GM12874 (cell line): Measurements from ENCODE around the gene MXRA8.

Experiments used
- CTCF ChIP-seq: IDR thresholded peaks from 2 replicates; pipeline ENCODE4 v1.5.1; 2011; ENCODE audit warnings: low read depth, mild to moderate bottlenecking, control low read depth, low read length, moderate library complexity; ENCODE audit not compliant: insufficient read depth

Gene MXRA8

DNA sequence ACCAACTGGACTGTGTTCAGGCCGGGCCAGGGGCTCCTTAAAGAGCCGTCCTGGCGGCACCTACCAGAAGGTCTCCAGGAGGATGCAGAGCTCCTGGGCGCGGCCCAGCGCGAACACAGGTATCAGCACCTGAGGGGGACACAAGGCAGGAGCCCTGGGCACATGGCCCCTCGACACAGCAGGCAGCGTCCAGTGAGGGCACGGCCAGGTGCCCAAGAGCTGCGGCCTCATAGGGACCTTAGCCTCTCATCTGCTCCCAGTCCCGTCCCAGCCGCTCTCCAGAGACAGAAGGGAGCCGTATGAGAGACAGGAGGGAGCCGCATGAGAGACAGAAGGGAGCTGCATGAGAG, 44.1 kb downstream of the MXRA8 start:
- no peak for TF ChIP-seq CTCF

DNA sequence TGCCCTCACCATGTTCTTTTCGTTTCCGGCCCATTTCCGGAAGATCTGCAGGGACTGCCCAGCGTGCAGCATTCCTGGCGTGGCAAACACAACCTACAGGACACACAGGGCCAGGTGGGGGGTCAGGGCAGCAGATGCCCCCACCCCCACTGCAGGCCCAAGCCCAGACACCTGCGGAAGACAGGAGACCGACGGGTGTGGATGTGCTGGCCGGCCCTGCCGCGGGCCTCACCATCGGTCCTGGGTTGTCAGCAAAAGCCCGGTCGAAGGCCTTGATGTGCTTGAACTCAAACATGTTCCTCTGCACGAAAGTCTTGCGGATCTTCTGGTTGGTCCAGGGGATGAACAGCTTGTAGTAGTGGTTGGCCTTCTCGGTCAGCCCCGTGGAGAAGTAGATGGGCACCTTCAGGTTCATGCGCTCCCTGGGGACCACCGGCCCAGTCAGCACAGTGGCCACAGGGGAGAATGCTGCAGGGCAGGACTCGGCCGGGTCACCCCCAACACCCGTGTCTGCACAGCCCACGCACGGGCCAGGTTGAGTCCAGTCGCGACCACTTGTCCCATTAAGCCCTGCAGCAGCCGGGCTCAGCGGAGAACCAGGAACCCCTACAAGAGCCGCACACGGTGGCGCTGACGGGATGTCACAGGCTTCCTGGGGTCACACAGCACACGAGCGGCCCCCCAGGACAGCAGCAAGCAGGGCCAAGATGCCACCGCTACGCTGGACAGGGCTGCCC, 44.7 kb downstream of the MXRA8 start:
- TF ChIP-seq CTCF = no peak

DNA sequence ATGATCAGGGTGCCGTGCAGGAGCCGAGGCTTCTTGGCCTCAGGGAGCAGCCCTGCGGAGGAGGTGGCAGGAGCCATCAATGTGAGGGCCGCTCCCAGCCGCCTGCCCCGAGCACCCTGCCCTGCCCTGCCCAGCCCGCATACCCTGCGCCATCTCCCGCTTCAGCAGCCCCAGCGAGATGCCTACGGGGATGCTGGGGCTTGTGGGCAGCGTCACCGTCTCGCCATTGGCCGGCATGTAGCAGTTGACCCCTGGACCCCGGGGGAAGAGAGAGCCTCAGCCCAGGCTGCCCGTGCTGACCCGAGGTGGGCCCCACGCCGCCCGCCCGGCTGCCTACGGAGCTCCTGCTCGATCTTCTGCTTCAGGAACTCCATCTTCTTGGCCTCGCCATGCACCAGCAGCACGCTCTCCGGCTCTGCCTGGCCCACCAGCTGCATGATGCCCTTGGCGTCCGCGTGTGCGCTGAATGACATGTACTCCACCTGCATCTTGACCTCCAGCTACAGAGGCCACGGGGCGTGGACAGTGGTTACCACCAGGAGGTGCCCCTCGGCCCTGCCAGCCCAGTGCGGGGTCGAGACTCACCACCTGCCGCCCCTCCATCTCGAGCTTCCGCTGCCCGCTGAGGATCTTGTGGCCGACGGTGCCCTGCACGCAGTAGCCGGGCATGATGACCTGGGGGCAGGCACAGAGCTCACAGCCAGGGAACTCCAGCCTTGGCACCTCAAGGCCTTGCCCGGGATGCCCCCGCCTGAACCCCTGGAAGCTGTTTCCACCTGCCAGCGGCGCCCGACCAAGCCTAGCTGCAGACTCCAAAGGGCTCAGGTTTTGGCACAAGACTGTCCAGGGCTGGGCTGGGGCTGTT, 45.7 kb downstream of the MXRA8 start:
- TF ChIP-seq CTCF = no peak

DNA sequence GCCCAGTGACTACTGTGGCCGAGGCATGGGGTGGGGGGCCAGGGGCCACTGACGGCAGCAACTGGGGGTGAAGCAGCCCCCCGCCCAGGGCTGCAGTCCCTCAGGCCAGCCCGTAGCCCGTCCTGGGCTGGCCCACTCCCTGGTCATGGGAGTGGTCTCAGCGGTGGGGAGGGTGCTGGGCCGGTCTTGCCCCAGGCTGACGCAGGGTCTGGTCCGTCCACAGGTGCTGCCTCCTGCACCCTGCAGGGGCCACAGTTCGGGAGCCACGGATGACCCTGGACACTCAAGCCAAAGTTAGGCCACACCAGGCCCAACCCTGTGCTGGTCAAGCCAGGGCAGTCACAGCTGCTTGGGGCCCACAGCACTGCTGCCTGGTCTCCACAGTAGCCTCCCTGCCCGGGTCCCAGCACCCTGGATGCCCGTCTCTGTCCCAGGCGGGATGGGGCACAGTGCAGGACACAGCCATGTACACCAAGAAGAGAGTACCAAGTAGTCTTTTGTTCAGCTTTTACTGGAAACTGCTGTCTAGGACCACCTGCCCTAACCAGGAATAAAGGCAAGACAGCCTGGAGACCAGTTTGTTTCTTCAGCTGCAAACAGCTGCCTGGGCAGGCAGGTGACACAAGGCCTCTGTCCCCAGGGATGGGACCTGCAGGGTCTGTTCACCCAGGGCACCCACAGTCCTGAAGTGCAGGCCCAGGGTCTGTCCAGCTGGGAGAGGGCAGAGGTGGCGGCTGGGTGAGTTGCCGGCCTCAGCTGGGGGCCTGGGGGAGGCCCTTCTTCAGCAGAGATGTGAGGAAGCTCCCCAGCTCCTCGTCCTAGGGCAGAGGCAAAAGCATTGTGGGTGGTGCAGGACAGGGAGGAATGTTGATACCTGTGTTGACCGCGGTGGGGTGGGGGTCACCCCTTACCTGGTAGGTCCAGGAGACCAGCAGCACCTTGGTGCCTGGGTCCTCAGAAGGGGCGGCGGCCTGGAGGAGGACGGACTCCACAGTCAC, 46.9 kb downstream of the MXRA8 start:
- no peak for TF ChIP-seq CTCF

DNA sequence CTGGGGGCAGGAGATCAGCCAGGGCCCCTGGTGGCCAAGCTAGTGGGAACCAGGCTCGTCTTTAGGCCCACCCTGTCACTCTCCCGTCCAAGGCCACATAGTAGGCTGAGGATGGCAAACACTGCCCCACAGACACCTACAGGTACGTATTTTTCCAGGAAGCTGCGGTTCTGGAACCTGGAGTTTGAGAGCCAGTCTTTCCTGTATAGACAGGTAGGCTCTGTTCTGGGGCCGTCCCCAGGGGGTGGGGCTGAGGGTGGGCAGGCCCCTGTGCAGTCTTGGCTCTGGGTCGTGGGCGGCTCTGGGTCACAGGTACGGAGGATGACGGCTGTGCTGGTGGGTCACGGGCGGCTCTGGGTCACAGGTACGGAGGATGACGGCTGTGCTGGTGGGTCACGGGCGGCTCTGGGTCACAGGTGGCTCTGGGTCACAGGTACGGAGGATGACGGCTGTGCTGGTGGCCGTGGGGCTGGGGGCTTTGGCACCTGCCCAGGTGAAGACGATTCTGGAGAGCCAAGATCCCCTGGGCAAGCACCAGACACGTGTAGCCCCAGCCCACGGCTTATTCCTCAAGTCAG, 47.8 kb downstream of the MXRA8 start:
- no peak for TF ChIP-seq CTCF

DNA sequence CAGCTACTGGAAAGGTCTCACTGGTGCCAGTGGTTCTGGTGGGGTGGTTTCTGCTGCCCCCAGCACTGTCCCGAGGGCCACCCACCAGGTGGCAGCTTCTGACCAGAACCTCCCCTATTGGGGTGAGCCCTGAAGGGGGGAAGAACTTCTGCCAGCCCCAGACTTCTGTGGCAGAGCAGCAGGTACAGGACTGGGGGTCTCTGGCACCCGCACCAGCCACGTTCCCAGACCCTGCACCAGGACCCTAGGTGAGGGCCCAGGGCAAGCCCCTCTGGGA, 48.3 kb downstream of the MXRA8 start:
- no peak for TF ChIP-seq CTCF
